ENCODE measurements around the gene TMBIM6. TPM values are rescaled to one million over a fixed set of nuclear protein-coding genes. Genes with fewer than 3 reads are reported as not detected.

TMBIM6 gene
- total RNA-seq, 2 experiments from 2014 or later, result 120 to 170 TPM

DNA sequence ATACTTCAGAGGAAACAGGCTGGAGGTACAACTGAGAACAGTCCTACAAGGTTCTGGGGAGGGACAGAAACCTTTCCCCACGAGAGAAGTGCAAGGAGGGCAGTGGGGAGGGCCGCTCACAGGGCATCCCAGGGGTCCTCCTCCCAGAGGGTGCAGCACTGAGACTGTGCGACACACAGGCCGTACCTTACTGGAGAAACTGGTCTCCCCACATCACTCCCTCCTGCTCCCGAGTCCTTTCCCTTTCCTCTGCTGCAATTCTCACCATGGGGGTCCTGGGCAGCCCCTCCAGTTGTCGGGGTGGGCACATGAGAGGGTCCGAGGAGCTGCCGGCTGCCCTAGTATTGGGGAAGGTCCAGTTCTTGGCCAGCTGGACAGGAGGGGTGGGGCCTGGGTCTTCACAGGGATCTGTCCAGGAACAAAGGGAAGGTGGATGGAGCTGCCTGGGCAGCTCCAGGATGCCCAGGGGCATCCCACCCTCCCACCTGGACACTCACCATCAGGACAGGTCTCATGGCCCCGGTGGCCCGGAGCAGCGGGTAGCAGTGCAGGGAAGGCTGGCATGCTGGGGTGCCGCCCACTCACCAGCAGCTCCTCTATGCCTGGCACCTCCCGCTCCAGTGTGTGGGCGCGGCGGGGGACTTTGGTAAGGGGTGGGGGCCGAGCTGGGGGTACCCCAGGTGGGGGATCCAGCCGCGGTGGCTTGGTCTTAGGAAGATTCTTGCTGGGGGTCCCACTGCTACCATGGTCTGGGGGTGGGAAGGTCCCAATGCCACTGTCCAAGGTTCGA lies 51.0 kb downstream of the TMBIM6 start:
- H3K36me3 ChIP-seq (ENCODE audit: insufficient read depth, low read length), result no peaks in the 10 kb centered on the region
- no peaks in the 10 kb centered on the region for H4K20me1 ChIP-seq (ENCODE audit: insufficient read depth, low read length)
- no peak for DNase-seq (ENCODE audit: low spot score)
- H3K4me2 ChIP-seq (ENCODE audit: low read length), result no peak overlapping the region
- no peak overlapping the region for H3K4me3 ChIP-seq (ENCODE audit: low read depth, low read length, poor library complexity, severe bottlenecking)
- ChIA-PET CTCF (ENCODE audit: unreplicated experiment) (no interaction called here), POLR2A (interaction anchor here (1.2 kb wide), 1 partner anchor 76 kb away, joined by 3 read pairs; no protein-coding TSS in a partner anchor)
- no TSS peak for BruUV-seq (replicated peaks)
- intact Hi-C loops (cut with micrococcal nuclease; ENCODE audit: unreplicated experiment), result no loop called here
- peaks cover 5% of the 10 kb centered on the region; the same call in 1 of the 2 replicates for H3K9me3 ChIP-seq (ENCODE audit: low read length)
- H3K79me2 ChIP-seq (ENCODE audit: insufficient read depth, low read depth, low read length), result no peaks in the 10 kb centered on the region
- H3K4me1 ChIP-seq (ENCODE audit: insufficient read depth, low read length, poor library complexity, severe bottlenecking), result no peaks in the 10 kb centered on the region
- no peak overlapping the region for H3K27ac ChIP-seq (ENCODE audit: low read depth, low read length, poor library complexity, severe bottlenecking)
- H3K9me2 ChIP-seq (ENCODE audit: insufficient read depth, low read length), result no peaks in the 10 kb centered on the region
- TF ChIP-seq EZH2phosphoT487 (IDR thresholded peaks at IDR 0.05; ENCODE audit: borderline replicate concordance, low read depth, low read length), result no peak
- TF ChIP-seq, protein P1, sequence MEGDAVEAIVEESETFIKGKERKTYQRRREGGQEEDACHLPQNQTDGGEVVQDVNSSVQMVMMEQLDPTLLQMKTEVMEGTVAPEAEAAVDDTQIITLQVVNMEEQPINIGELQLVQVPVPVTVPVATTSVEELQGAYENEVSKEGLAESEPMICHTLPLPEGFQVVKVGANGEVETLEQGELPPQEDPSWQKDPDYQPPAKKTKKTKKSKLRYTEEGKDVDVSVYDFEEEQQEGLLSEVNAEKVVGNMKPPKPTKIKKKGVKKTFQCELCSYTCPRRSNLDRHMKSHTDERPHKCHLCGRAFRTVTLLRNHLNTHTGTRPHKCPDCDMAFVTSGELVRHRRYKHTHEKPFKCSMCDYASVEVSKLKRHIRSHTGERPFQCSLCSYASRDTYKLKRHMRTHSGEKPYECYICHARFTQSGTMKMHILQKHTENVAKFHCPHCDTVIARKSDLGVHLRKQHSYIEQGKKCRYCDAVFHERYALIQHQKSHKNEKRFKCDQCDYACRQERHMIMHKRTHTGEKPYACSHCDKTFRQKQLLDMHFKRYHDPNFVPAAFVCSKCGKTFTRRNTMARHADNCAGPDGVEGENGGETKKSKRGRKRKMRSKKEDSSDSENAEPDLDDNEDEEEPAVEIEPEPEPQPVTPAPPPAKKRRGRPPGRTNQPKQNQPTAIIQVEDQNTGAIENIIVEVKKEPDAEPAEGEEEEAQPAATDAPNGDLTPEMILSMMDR (conservative IDR thresholded peaks at IDR 0.05; ENCODE audit: low read length), result no peak
- no peak overlapping the region for H2AFZ ChIP-seq (ENCODE audit: low read length)

DNA sequence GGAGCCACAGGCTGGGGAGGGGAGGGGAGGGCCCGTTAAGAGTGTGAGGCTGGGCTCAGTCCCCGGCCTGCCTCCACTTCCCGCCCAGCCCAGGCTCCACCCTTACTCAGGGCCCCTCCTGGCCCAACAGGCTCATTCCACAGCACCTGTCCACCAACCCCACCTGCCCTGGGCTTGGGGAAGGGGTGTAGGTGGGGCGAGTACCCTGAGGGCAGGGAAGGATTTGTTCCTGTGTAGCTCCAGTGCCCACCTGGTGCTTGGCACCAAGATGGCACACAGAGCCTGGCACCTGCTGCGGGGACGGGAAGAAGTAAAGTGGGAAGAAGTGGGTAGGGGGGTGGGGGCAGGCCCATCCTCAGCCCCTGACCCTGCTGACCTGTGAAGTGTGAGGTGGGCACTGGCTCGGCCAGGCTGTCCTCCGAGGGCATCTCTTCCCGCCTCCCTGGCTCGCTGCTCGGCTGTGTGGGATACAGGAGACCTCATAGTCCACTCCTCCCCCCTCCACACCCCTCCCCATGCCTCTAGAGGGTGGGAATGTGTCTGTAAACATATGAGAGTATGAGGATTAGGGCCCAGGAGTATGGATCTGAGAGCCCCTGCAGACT lies 51.7 kb downstream of the TMBIM6 start:
- Histone ChIP-seq H3K4me2 (ENCODE audit: low read length) (no peak overlapping the region), H3K4me1 (ENCODE audit: insufficient read depth, low read length, poor library complexity, severe bottlenecking) (no peaks in the 10 kb centered on the region), H3K79me2 (ENCODE audit: insufficient read depth, low read depth, low read length) (no peaks in the 10 kb centered on the region), H3K9me2 (ENCODE audit: insufficient read depth, low read length) (no peaks in the 10 kb centered on the region), H3K36me3 (ENCODE audit: insufficient read depth, low read length) (no peaks in the 10 kb centered on the region; the same call in 1 of the 2 replicates), H4K20me1 (ENCODE audit: insufficient read depth, low read length) (no peaks in the 10 kb centered on the region), H3K27ac (ENCODE audit: low read depth, low read length, poor library complexity, severe bottlenecking) (no peak overlapping the region), H3K9me3 (ENCODE audit: low read length) (no peaks in the 10 kb centered on the region), H3K4me3 (ENCODE audit: low read depth, low read length, poor library complexity, severe bottlenecking) (no peak overlapping the region), H2AFZ (ENCODE audit: low read length) (no peak overlapping the region)
- no peak for DNase-seq (ENCODE audit: low spot score)
- no TSS peak for BruUV-seq (replicated peaks)
- intact Hi-C loops (cut with micrococcal nuclease; ENCODE audit: unreplicated experiment), result no loop called here
- ChIA-PET CTCF (ENCODE audit: unreplicated experiment) (no interaction called here), POLR2A (interaction anchor here (1.2 kb wide), 1 partner anchor 76 kb away, joined by 3 read pairs; no protein-coding TSS in a partner anchor)
- no peak for TF ChIP-seq EZH2phosphoT487 (IDR thresholded peaks at IDR 0.05; ENCODE audit: borderline replicate concordance, low read depth, low read length)
- TF ChIP-seq, protein P1 (conservative IDR thresholded peaks at IDR 0.05; ENCODE audit: low read length), result no peak

DNA sequence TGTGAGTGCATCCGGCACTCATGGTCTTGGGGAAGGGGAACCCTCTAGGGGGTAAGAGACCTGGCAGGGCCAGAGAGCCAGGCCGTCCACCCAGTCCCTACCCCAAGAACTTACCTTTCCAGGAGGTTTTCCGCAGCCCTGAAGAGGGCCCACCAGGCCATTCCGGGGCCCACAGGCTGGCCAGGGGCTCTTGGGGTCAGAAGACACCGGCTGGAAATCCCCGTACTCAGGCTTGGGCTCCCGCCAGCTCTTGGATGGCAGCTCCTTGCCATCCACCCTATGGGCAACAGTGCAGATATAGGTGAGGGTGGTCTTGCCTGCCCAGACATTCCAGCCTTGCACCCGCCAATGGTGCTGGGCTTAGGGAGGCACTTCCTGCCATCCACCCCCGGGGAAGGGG lies 52.3 kb downstream of the TMBIM6 start:
- Histone ChIP-seq H4K20me1 (ENCODE audit: insufficient read depth, low read length) (no peaks in the 10 kb centered on the region), H3K4me2 (ENCODE audit: low read length) (no peak overlapping the region), H2AFZ (ENCODE audit: low read length) (no peak overlapping the region), H3K27ac (ENCODE audit: low read depth, low read length, poor library complexity, severe bottlenecking) (no peak overlapping the region), H3K9me3 (ENCODE audit: low read length) (no peaks in the 10 kb centered on the region), H3K4me3 (ENCODE audit: low read depth, low read length, poor library complexity, severe bottlenecking) (no peak overlapping the region), H3K79me2 (ENCODE audit: insufficient read depth, low read depth, low read length) (no peaks in the 10 kb centered on the region), H3K4me1 (ENCODE audit: insufficient read depth, low read length, poor library complexity, severe bottlenecking) (no peaks in the 10 kb centered on the region), H3K9me2 (ENCODE audit: insufficient read depth, low read length) (no peaks in the 10 kb centered on the region), H3K36me3 (ENCODE audit: insufficient read depth, low read length) (no peaks in the 10 kb centered on the region; the same call in 1 of the 2 replicates)
- no peak for DNase-seq (ENCODE audit: low spot score)
- BruUV-seq (replicated peaks), result no TSS peak
- intact Hi-C loops (cut with micrococcal nuclease; ENCODE audit: unreplicated experiment), result no loop called here
- ChIA-PET POLR2A (interaction anchor here (1.2 kb wide), 1 partner anchor 77 kb away, joined by 3 read pairs; no protein-coding TSS in a partner anchor), CTCF (ENCODE audit: unreplicated experiment) (no interaction called here)
- TF ChIP-seq EZH2phosphoT487 (IDR thresholded peaks at IDR 0.05; ENCODE audit: borderline replicate concordance, low read depth, low read length), result no peak
- TF ChIP-seq, protein P1 (conservative IDR thresholded peaks at IDR 0.05; ENCODE audit: low read length), result no peak

All from OCI-LY7 (cell line).